ENCODE results near the gene PIK3CD.

PIK3CD gene

GRCh38 chr1:9719978-9720722 is 68.6 kb downstream of the PIK3CD start:
- DNase-seq (ENCODE audit: low read depth) = no peak

- DNase-seq (ENCODE audit: low read depth) = no peak
Observed at GRCh38 chr1:9720785-9721605, 69.5 kb downstream of the PIK3CD start.

- peak; percentile 48 for DNase-seq (ENCODE audit: low read depth)
Observed at GRCh38 chr1:9721606-9722377, 70.3 kb downstream of the PIK3CD start.

- DNase-seq (ENCODE audit: low read depth) = no peak
Observed at GRCh38 chr1:9722378-9722749, 70.8 kb downstream of the PIK3CD start.

GRCh38 chr1:9723068-9723805 is 71.7 kb downstream of the PIK3CD start:
- no peak for DNase-seq (ENCODE audit: low read depth)

GRCh38 chr1:9723926-9724325 is 72.4 kb downstream of the PIK3CD start:
- no peak for DNase-seq (ENCODE audit: low read depth)

- DNase-seq (ENCODE audit: low read depth) = peak; percentile 77
Observed at GRCh38 chr1:9724706-9725476, 73.4 kb downstream of the PIK3CD start.

- no peak for DNase-seq (ENCODE audit: low read depth)
Observed at GRCh38 chr1:9726406-9726805, 74.9 kb downstream of the PIK3CD start.

GRCh38 chr1:9726905-9727595 is 75.5 kb downstream of the PIK3CD start:
- DNase-seq (ENCODE audit: low read depth) = no peak

- DNase-seq (ENCODE audit: low read depth) = no peak
Observed at GRCh38 chr1:9728451-9729295, 77.1 kb downstream of the PIK3CD start.

GRCh38 chr1:9729523-9729922 is 78.0 kb downstream of the PIK3CD start:
- DNase-seq (ENCODE audit: low read depth) = no peak

GRCh38 chr1:9730096-9730901 is 78.8 kb downstream of the PIK3CD start:
- no peak for DNase-seq (ENCODE audit: low read depth)

GRCh38 chr1:9731051-9731537 is 79.6 kb downstream of the PIK3CD start:
- DNase-seq (ENCODE audit: low read depth) = no peak

GRCh38 chr1:9731561-9731960 is 80.0 kb downstream of the PIK3CD start:
- DNase-seq (ENCODE audit: low read depth) = no peak

GRCh38 chr1:9732123-9732971 is 80.8 kb downstream of the PIK3CD start:
- peak; percentile 13 for DNase-seq (ENCODE audit: low read depth)

GRCh38 chr1:9733160-9733789 is 81.7 kb downstream of the PIK3CD start:
- no peak for DNase-seq (ENCODE audit: low read depth)

GRCh38 chr1:9735800-9736199 is 84.3 kb downstream of the PIK3CD start:
- DNase-seq (ENCODE audit: low read depth) = no peak
